ENCODE data around the gene CALR3.

DNA sequence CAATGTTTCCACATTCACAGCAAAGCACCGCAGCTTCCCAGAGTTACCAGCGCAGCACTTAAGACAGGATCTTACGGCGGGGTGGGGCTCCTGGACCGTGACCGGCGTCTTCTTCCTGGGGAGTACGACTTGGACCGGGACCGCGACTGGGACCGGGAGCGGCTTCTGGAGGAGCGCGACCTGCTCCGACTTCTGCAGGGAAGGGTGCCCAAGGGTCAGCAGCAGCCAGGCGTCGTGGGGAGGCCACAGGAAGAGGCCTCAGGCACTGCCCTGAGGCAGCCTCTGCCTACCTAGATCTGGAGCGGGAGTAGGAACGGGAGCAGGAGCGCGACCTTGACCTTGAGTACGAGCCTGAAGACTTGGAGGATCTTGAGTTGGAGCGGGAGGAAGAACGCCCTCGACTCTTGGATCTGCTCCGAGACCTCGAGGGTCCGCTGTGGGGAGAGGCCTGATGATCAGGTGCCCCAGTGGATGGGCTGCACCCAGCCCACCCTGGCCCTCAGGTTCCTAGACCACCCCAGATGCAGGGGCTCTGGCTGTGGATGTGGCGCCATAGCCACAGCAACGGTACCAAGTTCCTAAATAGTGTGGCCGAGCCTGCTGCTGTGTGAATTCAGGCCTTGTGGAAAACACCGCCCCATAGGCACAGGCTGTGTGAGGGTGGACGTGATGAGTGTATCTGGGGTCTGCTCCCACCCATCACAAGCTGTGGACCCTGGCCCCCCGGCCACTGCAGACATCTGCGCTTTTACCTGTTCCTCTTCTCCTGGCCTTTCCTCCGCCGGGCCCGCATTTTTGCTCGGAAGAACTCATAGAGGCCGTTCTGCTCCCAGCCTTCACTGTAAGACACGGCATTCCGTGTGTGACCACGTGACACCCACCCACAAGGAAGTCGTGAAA is 24.4 kb upstream of the CALR3 start:
- TF ChIP-seq, protein P1, sequence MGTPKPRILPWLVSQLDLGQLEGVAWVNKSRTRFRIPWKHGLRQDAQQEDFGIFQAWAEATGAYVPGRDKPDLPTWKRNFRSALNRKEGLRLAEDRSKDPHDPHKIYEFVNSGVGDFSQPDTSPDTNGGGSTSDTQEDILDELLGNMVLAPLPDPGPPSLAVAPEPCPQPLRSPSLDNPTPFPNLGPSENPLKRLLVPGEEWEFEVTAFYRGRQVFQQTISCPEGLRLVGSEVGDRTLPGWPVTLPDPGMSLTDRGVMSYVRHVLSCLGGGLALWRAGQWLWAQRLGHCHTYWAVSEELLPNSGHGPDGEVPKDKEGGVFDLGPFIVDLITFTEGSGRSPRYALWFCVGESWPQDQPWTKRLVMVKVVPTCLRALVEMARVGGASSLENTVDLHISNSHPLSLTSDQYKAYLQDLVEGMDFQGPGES (IDR thresholded peaks at IDR 0.05) = no peak
- TF ChIP-seq CEBPB (IDR thresholded peaks at IDR 0.05; ENCODE audit: borderline replicate concordance in 1 of 2, low read depth in 2 of 2, low read length in 2 of 2) = no peak
- no peak for TF ChIP-seq CTCF (IDR thresholded peaks at IDR 0.05 in 2 of 3, conservative IDR thresholded peaks at IDR 0.05 in 1 of 3; ENCODE audit: control insufficient read depth in 2 of 3, extremely low read depth in 1 of 3, insufficient read depth in 1 of 3, low read depth in 3 of 3, low read length in 3 of 3)
- no peak for TF ChIP-seq ZNF592 (IDR thresholded peaks at IDR 0.05)
- TF ChIP-seq RBBP5 (conservative IDR thresholded peaks at IDR 0.05) = no peak
- TF ChIP-seq BHLHE40 (IDR thresholded peaks at IDR 0.05; ENCODE audit: borderline replicate concordance in 1 of 2, low read depth in 2 of 2, low read length in 1 of 2) = no peak
- TF ChIP-seq SREBF2 (IDR thresholded peaks at IDR 0.05; ENCODE audit: low read length) = no peak
- TF ChIP-seq BCL11A (IDR thresholded peaks at IDR 0.05; ENCODE audit: low read depth, low read length) = no peak

Measured in GM12878 (cell line).